ENCODE measurements around the gene ARID3B. TPM values are rescaled to one million over a fixed set of nuclear protein-coding genes. Genes with fewer than 3 reads are reported as not detected.

The ARID3B gene
- total and polyA plus RNA-seq, 7 experiments from 2014 or later, result 5.1 to 45.4 (median 36.6) TPM

DNA sequence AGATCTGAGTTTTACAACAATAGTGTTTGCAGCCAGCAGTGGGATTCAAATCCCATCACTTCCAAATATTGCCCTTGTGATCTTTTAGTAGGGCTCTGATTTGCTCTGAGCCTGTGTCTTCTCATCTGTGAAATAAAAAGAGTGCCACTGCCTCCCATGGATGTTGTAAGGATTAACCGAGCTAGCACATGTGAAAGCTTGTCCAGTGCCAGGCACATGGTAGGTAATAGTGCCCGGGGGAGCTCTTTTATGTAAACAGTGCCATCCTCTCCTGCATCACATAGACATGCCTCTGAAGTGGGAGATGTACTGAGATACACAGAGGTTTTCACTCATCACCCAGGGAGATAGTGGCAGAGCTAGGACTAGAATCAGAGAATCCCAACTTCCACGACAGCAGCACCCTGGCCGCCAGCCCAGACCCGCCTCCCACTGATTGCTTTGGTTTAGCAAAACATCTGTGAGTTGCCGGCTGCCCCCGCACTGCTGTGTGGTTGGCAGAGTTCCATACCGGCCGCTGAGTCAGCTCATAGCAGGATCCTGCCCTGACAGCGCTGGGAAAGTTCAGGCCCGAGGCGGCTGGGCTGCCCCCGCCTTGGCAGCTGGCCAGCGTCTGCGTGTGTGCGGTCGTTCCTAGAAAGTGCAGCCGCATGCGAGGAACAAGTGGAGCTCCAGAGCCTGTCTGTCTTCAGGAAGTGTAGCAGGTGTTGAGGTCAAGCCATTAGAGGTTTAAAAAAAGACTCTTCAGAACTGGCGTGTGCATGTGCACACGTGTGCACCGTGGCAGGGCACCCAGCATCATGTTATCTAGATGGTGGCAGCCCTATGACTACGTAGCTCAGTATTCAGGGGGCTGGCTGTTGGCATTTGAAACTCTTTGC is 5.0 kb downstream of the ARID3B start:
- DNase-seq (peak; percentile 51 to 91 (median 57)), ATAC-seq (peak; percentile 73)
- intact Hi-C loops (cut with micrococcal nuclease), result loop anchor here in 1 of 2 donors (1.0 to 10.0 kb wide), 5 partner anchors 69 to 1761 kb away; partner anchors contain the start of genes ADPGK, CLK3, COX5A and EDC3
- H3K27ac ChIP-seq (ENCODE audit: low read depth, low read length), result peak overlapping the region; percentile 58
- H3K4me1 ChIP-seq (ENCODE audit: control insufficient read depth in 2 of 2, insufficient read depth in 2 of 2, low read length in 2 of 2), result peaks cover 36 to 51% of the 10 kb centered on the region in 2 donors
- peak overlapping the region; percentile 7 to 90 (median 74) for H3K27ac Mint-ChIP-seq
- no peak overlapping the region for H3K4me3 ChIP-seq (ENCODE audit: low read length)
- H3K4me1 Mint-ChIP-seq, result peaks cover 58 to 86% (median 76%) of the 10 kb centered on the region in 7 donors
- peaks cover 0 to 50% (median 20%) of the 10 kb centered on the region in 5 donors for H3K36me3 Mint-ChIP-seq
- H3K27me3 ChIP-seq (ENCODE audit: control insufficient read depth in 2 of 2, insufficient read depth in 2 of 2, low read length in 2 of 2), result no peaks in the 10 kb centered on the region
- peaks cover 3 to 27% (median 12%) of the 10 kb centered on the region in 3 experiments for H3K36me3 ChIP-seq (ENCODE audit: control insufficient read depth in 2 of 3, insufficient read depth in 3 of 3, low read length in 3 of 3)
- H3K27me3 Mint-ChIP-seq, result no peaks in the 10 kb centered on the region
- no peaks in the 10 kb centered on the region for H3K9me3 ChIP-seq (ENCODE audit: control insufficient read depth in 2 of 3, low read length in 3 of 3)
- POLR2A ChIA-PET, result interaction anchor here (0.7 to 1.2 kb wide), 8 partner anchors 52 to 906 kb away, joined by 3 to 6 read pairs (median 3); partner anchors contain the start of genes CLK3 and UBL7
- CTCF ChIA-PET, result interaction anchor here (0.9 kb wide), 1 partner anchor 174 kb away, joined by 3 read pairs; no protein-coding TSS in a partner anchor
- peak overlapping the region; percentile 55 to 84 (median 73) for H3K4me3 Mint-ChIP-seq
- H3K9me3 Mint-ChIP-seq, result no peaks in the 10 kb centered on the region

GRCh38 chr15:74547616-74548015 is 6.6 kb downstream of the ARID3B start:
- ChIA-PET POLR2A (no interaction called here), CTCF (no interaction called here)
- peak overlapping the region in 1 of 9 donors; percentile 62 for H3K27ac Mint-ChIP-seq
- peak overlapping the region in 4 of 10 donors; percentile 21 to 63 (median 34) for H3K4me3 Mint-ChIP-seq
- peaks cover 57 to 88% (median 79%) of the 10 kb centered on the region in 7 donors for H3K4me1 Mint-ChIP-seq
- intact Hi-C loops (cut with micrococcal nuclease), result loop anchor here in 1 of 2 donors (10.0 kb wide), 4 partner anchors 113 to 1763 kb away; partner anchors contain the start of genes ADPGK, COX5A, EDC3 and SEMA7A
- no peak for DNase-seq
- peaks cover 8 to 54% (median 30%) of the 10 kb centered on the region in 5 donors for H3K36me3 Mint-ChIP-seq
- H3K9me3 ChIP-seq (ENCODE audit: control insufficient read depth in 2 of 3, low read length in 3 of 3), result no peaks in the 10 kb centered on the region
- H3K27me3 ChIP-seq (ENCODE audit: control insufficient read depth in 2 of 2, insufficient read depth in 2 of 2, low read length in 2 of 2), result no peaks in the 10 kb centered on the region
- ATAC-seq, result no peak
- peaks cover 34 to 44% of the 10 kb centered on the region in 2 donors for H3K4me1 ChIP-seq (ENCODE audit: control insufficient read depth in 2 of 2, insufficient read depth in 2 of 2, low read length in 2 of 2)
- no peak overlapping the region for H3K27ac ChIP-seq (ENCODE audit: low read depth, low read length)
- H3K27me3 Mint-ChIP-seq, result no peaks in the 10 kb centered on the region
- H3K36me3 ChIP-seq (ENCODE audit: control insufficient read depth in 2 of 3, insufficient read depth in 3 of 3, low read length in 3 of 3), result peaks cover 10 to 28% (median 20%) of the 10 kb centered on the region in 3 experiments
- H3K9me3 Mint-ChIP-seq, result peaks cover 0 to 2% (median 0%) of the 10 kb centered on the region in 11 donors
- H3K4me3 ChIP-seq (ENCODE audit: low read length), result no peak overlapping the region

DNA sequence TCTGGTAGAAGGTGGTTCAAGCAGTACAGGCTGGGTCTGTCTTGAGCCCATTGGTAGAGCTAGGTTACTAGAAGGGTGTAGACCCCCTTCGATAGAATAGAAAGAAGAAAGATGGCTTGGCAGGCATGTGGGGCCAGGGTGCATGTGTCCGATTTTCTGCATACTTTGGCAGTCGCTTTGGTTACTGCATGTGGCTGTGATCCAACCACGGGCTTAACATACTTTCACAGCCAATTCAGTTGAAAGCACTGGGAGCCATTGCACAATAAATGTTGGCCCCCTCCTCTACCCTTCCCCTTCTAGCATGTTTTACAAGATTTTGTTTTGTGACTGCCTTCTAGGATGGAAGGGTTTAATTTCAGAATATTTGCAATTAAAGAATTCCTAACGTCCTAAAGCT is 7.2 kb downstream of the ARID3B start:
- Mint-ChIP-seq H3K36me3 (peaks cover 12 to 59% (median 34%) of the 10 kb centered on the region in 5 donors), H3K27me3 (no peaks in the 10 kb centered on the region), H3K4me3 (peak overlapping the region in 4 of 10 donors; percentile 9 to 63 (median 44)), H3K27ac (peak overlapping the region in 1 of 9 donors; percentile 62), H3K4me1 (peaks cover 52 to 88% (median 79%) of the 10 kb centered on the region in 7 donors), H3K9me3 (peaks cover 0 to 2% (median 0%) of the 10 kb centered on the region in 11 donors)
- H3K27me3 ChIP-seq (ENCODE audit: control insufficient read depth in 2 of 2, insufficient read depth in 2 of 2, low read length in 2 of 2), result no peaks in the 10 kb centered on the region
- ATAC-seq (no peak), DNase-seq (no peak)
- ChIA-PET POLR2A (interaction anchor here (0.5 kb wide), 1 partner anchor 12 kb away, joined by 3 read pairs; no protein-coding TSS in a partner anchor), CTCF (interaction anchor here (0.8 kb wide), 1 partner anchor 83 kb away, joined by 3 read pairs; no protein-coding TSS in a partner anchor)
- H3K36me3 ChIP-seq (ENCODE audit: control insufficient read depth in 2 of 3, insufficient read depth in 3 of 3, low read length in 3 of 3), result peaks cover 13 to 31% (median 20%) of the 10 kb centered on the region in 3 experiments
- intact Hi-C loops (cut with micrococcal nuclease), result loop anchor here in 1 of 2 donors (10.0 kb wide), 4 partner anchors 113 to 1763 kb away; partner anchors contain the start of genes ADPGK, COX5A, EDC3 and SEMA7A
- H3K4me1 ChIP-seq (ENCODE audit: control insufficient read depth in 2 of 2, insufficient read depth in 2 of 2, low read length in 2 of 2), result peaks cover 29 to 38% of the 10 kb centered on the region in 2 donors
- no peaks in the 10 kb centered on the region for H3K9me3 ChIP-seq (ENCODE audit: control insufficient read depth in 2 of 3, low read length in 3 of 3)
- no peak overlapping the region for H3K27ac ChIP-seq (ENCODE audit: low read depth, low read length)
- no peak overlapping the region for H3K4me3 ChIP-seq (ENCODE audit: low read length)

DNA sequence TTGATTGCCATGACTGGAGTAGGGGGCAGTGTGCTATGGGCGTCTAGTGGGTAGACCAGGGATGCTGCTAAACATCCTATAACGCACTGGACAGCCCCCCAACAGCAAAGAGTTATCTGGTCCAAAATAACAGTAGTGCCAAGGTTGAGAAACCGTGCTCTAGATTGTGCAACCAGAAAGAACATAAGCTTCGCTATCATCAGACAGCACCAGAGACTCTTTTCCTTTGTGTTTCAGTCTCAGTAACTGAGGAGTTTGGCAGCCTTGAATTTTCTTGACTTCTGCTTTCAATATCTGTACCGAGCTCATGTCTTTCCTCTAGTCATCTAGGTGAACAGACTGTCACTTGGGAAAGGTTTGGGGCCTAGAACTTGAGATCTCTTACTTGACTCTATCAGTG is 8.8 kb downstream of the ARID3B start:
- CTCF ChIA-PET, result no interaction called here
- peaks cover 13 to 32% (median 20%) of the 10 kb centered on the region in 3 experiments for H3K36me3 ChIP-seq (ENCODE audit: control insufficient read depth in 2 of 3, insufficient read depth in 3 of 3, low read length in 3 of 3)
- ATAC-seq (no peak), DNase-seq (no peak)
- Mint-ChIP-seq H3K9me3 (peaks cover 0 to 2% (median 0%) of the 10 kb centered on the region in 11 donors), H3K27ac (peak overlapping the region in 1 of 9 donors; percentile 28), H3K27me3 (no peaks in the 10 kb centered on the region), H3K36me3 (peaks cover 12 to 59% (median 35%) of the 10 kb centered on the region in 5 donors), H3K4me1 (peaks cover 48 to 83% (median 77%) of the 10 kb centered on the region in 7 donors), H3K4me3 (no peak overlapping the region)
- H3K4me3 ChIP-seq (ENCODE audit: low read length), result no peak overlapping the region
- intact Hi-C loops (cut with micrococcal nuclease), result loop anchor here in 1 of 2 donors (10.0 kb wide), 4 partner anchors 115 to 1765 kb away; partner anchors contain the start of genes ADPGK, COX5A, EDC3 and SEMA7A
- H3K27me3 ChIP-seq (ENCODE audit: control insufficient read depth in 2 of 2, insufficient read depth in 2 of 2, low read length in 2 of 2), result no peaks in the 10 kb centered on the region
- H3K27ac ChIP-seq (ENCODE audit: low read depth, low read length), result no peak overlapping the region
- H3K4me1 ChIP-seq (ENCODE audit: control insufficient read depth in 2 of 2, insufficient read depth in 2 of 2, low read length in 2 of 2), result peaks cover 27 to 32% of the 10 kb centered on the region in 2 donors
- POLR2A ChIA-PET, result interaction anchor here (0.7 kb wide), 1 partner anchor 89 kb away, joined by 4 read pairs; no protein-coding TSS in a partner anchor
- no peaks in the 10 kb centered on the region for H3K9me3 ChIP-seq (ENCODE audit: control insufficient read depth in 2 of 3, low read length in 3 of 3)

GRCh38 chr15:74551714-74552113 is 10.7 kb downstream of the ARID3B start:
- Mint-ChIP-seq H3K9me3 (peaks cover 0 to 2% (median 0%) of the 10 kb centered on the region in 11 donors), H3K36me3 (peaks cover 12 to 55% (median 43%) of the 10 kb centered on the region in 5 donors), H3K27ac (peak overlapping the region in 2 of 9 donors; percentile 7 to 65), H3K27me3 (no peaks in the 10 kb centered on the region), H3K4me3 (peak overlapping the region in 2 of 10 donors; percentile 9 to 26), H3K4me1 (peaks cover 30 to 80% (median 70%) of the 10 kb centered on the region in 7 donors)
- POLR2A ChIA-PET, result no interaction called here
- ATAC-seq, result no peak
- intact Hi-C loops (cut with micrococcal nuclease), result no loop called here
- Histone ChIP-seq H3K9me3 (ENCODE audit: control insufficient read depth in 2 of 3, low read length in 3 of 3) (no peaks in the 10 kb centered on the region), H3K27me3 (ENCODE audit: control insufficient read depth in 2 of 2, insufficient read depth in 2 of 2, low read length in 2 of 2) (no peaks in the 10 kb centered on the region), H3K36me3 (ENCODE audit: control insufficient read depth in 2 of 3, insufficient read depth in 3 of 3, low read length in 3 of 3) (peaks cover 13 to 37% (median 20%) of the 10 kb centered on the region in 3 experiments), H3K4me3 (ENCODE audit: low read length) (no peak overlapping the region), H3K27ac (ENCODE audit: low read depth, low read length) (no peak overlapping the region), H3K4me1 (ENCODE audit: control insufficient read depth in 2 of 2, insufficient read depth in 2 of 2, low read length in 2 of 2) (peaks cover 16 to 17% of the 10 kb centered on the region in 2 donors)
- CTCF ChIA-PET, result no interaction called here
- DNase-seq, result no peak

GRCh38 chr15:74552773-74553441 is 11.9 kb downstream of the ARID3B start:
- Mint-ChIP-seq H3K9me3 (peaks cover 0 to 2% (median 0%) of the 10 kb centered on the region in 11 donors), H3K36me3 (peaks cover 12 to 56% (median 45%) of the 10 kb centered on the region in 5 donors), H3K4me3 (peak overlapping the region in 4 of 10 donors; percentile 19 to 67 (median 38)), H3K27me3 (no peaks in the 10 kb centered on the region), H3K4me1 (peaks cover 28 to 73% (median 64%) of the 10 kb centered on the region in 7 donors), H3K27ac (peak overlapping the region in 2 of 9 donors; percentile 68 to 83)
- Histone ChIP-seq H3K9me3 (ENCODE audit: control insufficient read depth in 2 of 3, low read length in 3 of 3) (no peaks in the 10 kb centered on the region), H3K4me3 (ENCODE audit: low read length) (no peak overlapping the region), H3K4me1 (ENCODE audit: control insufficient read depth in 2 of 2, insufficient read depth in 2 of 2, low read length in 2 of 2) (peaks cover 8 to 15% of the 10 kb centered on the region in 2 donors), H3K36me3 (ENCODE audit: control insufficient read depth in 2 of 3, insufficient read depth in 3 of 3, low read length in 3 of 3) (peaks cover 13 to 37% (median 20%) of the 10 kb centered on the region in 3 experiments), H3K27ac (ENCODE audit: low read depth, low read length) (no peak overlapping the region), H3K27me3 (ENCODE audit: control insufficient read depth in 2 of 2, insufficient read depth in 2 of 2, low read length in 2 of 2) (no peaks in the 10 kb centered on the region)
- ChIA-PET POLR2A (interaction anchor here (1.0 to 1.1 kb wide), 2 partner anchors 11 to 12 kb away, joined by 3 to 4 read pairs; no protein-coding TSS in a partner anchor), CTCF (no interaction called here)
- DNase-seq (no peak), ATAC-seq (no peak)
- intact Hi-C loops (cut with micrococcal nuclease), result no loop called here

All from naive thymus-derived CD4-positive, alpha-beta T cell (primary cell).